GM12864 (cell line): ENCODE data around the gene GPER1.
A peak's percentile ranks its signal among the peaks of the same experiment; 100 is the strongest.

Experiments used
- DNase-seq: peaks from one replicate; pipeline ENCODE4 v3.0.0-alpha.2; 2011; ENCODE audit warnings: low read depth
- H3K4me3 ChIP-seq: 2 replicates; pipeline ENCODE4 v1.5.1; 2011; ENCODE audit warnings: mild to moderate bottlenecking, low read depth, low read length, control low read depth
- TF ChIP-seq, protein P1 (sequence below): IDR thresholded peaks from 2 replicates; pipeline ENCODE4 v1.5.1; 2011; ENCODE audit warnings: low read depth, mild to moderate bottlenecking, moderate library complexity, low read length, control low read depth, inconsistent platforms; ENCODE audit errors: missing control alignments

The GPER1 gene

DNA sequence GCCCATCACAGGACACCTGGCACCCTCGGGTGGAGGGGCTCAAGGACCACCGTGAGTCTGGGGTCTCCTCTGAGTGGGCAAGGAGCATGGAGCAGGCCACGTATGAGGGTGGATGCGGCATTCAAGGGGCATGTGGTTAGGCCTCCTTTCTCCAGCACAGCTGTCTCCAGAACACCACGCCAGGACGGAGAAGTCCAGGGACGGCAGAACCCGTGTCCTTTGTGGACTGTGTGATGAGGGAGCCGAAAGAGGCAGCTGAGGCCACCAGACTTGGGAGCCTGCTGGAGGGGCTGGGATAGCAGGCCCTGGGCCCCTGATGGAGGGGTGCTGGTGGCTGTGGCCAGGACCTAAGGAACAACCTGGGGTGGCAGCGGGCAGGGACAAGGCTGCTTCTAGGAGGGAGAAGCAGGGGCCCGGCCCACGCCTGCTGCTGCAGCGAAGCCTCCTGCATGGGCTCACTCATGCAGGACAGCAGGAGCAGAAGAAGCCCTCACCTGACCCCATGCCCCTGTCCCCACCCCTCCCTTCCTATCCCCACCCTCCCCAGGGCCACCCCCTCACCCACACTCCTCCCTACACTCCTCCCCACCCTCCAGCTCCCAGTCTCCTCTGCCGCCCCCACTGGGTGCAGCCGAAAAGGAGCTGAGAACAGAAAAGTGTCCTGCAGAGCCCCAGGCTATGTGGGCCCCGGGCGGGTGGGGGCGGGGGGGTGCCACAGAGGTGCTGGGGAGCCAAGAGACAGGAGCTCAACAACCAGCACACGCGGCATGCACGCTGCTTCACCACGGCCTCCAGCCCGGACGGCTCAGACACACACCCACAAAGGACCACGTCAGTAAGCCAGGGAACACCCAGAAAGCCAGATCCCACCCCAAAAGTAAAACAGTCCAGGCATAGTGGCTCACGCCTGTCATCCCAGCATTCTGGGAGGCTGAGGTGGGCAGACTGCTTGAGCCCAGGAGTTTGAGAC, 42.4 kb downstream of the GPER1 start:
- TF ChIP-seq, protein P1, sequence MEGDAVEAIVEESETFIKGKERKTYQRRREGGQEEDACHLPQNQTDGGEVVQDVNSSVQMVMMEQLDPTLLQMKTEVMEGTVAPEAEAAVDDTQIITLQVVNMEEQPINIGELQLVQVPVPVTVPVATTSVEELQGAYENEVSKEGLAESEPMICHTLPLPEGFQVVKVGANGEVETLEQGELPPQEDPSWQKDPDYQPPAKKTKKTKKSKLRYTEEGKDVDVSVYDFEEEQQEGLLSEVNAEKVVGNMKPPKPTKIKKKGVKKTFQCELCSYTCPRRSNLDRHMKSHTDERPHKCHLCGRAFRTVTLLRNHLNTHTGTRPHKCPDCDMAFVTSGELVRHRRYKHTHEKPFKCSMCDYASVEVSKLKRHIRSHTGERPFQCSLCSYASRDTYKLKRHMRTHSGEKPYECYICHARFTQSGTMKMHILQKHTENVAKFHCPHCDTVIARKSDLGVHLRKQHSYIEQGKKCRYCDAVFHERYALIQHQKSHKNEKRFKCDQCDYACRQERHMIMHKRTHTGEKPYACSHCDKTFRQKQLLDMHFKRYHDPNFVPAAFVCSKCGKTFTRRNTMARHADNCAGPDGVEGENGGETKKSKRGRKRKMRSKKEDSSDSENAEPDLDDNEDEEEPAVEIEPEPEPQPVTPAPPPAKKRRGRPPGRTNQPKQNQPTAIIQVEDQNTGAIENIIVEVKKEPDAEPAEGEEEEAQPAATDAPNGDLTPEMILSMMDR, result no peak
- H3K4me3 ChIP-seq, result no peak overlapping the region

GRCh38 chr7:1131471-1132265, 43.8 kb downstream of the GPER1 start:
- TF ChIP-seq, protein P1, result no peak
- H3K4me3 ChIP-seq, result no peak overlapping the region
- DNase-seq, result no peak

More for the DNA sequence above, 42.4 kb downstream of the GPER1 start:
- DNase-seq, result no peak

DNA sequence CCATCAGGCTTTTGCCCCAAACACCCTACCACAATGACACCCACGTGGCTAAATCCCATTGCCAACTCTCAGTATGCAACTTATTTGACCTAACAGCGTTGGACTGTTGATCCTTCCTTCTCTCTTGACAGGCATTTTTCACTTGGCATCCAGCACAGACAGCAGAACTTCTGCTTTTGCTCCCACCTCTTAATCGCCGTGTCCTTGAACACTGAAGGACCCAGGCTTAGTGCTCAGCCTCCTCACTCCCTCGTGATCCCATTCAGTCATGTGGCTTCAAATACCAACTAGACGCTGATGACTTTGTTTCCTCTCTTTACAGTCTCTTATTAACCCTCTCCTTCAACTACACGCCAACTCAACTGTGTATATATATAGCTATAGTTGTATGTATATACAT, 47.0 kb downstream of the GPER1 start:
- no peak overlapping the region for H3K4me3 ChIP-seq
- no peak for DNase-seq
- TF ChIP-seq, protein P1, result no peak

DNA sequence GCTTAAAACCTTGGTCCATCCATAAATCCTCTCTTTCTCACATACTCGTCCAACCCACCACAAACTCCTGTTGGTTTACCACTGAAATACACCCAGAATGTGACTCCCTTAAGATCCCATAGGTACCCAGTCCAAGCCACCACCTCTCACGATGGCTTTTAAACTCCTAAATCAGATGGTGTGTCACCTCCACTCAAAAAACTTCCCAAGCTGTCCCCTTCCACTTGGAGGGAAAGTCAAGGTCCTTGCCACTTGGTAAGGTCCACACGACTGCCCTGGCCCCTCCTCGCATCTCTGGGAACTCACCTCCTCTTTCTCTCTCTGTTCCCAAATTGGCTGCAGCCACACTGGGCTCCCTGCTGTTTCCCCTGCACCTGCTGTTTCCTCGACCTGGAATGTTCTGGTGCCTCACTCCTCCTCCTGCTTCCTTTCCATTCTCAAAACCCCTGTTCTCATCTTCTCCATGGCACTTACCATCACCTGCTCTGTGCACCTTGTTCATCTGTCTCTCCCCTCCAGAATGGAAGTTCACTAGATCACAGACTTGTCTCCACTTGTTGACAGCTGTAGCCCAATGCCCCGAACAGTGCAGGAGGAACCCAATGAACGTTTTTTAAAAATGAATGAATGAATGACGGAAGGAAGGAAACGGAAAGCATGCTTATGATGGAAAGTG, 49.1 kb downstream of the GPER1 start:
- peak overlapping the region; percentile 88 for H3K4me3 ChIP-seq
- TF ChIP-seq, protein P1, result no peak
- no peak for DNase-seq

- H3K4me3 ChIP-seq, result peak overlapping the region; percentile 88
- DNase-seq, result no peak
- TF ChIP-seq, protein P1, result no peak
Measured at GRCh38 chr7:1137517-1138167, 49.7 kb downstream of the GPER1 start.

DNA sequence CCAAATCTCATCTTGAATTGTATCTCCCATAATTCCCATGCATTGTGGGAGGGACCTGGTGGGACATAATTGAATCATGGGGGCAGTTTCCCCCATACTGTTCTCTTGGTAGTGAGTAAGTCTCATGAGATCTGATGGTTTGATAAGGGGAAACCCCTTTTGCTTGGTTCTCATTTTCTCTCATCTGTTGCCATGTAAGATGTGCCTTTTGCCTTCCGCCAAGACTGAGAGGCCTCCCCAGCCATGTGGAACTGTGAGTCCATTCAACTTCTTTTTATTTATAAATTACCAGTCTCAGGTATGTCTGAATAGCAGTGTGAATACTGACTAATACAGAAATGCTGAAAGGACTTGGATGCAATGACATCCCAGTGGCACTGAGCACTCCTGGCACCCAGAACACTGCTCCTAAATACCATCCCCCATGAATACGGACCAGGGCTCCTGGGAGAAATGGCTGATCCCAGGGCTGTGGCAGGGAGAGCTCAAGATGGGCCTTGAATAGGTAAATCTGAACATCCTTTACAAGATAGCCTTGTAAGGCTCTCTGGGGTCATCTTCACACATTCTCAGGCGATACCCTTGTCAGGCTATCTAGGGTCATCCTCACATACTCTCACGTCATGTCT, 52.7 kb downstream of the GPER1 start:
- no peak overlapping the region for H3K4me3 ChIP-seq
- no peak for DNase-seq
- TF ChIP-seq, protein P1, result no peak
